HK-2 (cell line): ENCODE data around the gene TBC1D25.

Experiments
- DNase-seq: peaks from one replicate; pipeline ENCODE4 v3.0.0-alpha.2; 2018; ENCODE audit not compliant: unreplicated experiment

TBC1D25 gene

DNA sequence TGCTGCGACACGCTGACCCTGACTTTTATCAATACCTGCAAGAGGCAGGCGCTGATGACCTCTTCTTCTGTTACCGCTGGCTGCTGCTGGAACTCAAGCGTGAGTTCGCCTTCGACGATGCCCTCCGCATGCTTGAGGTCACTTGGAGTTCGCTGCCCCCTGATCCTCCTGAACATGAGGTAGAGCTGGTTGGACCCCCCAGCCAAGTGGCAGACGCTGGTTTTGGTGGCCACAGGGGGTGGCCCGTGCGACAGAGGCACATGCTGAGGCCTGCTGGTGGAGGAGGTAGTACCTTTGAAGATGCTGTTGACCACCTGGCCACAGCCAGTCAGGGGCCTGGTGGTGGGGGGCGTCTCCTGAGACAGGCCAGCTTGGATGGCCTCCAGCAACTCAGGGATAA is 20.5 kb downstream of the TBC1D25 start:
- no peak for DNase-seq

DNA sequence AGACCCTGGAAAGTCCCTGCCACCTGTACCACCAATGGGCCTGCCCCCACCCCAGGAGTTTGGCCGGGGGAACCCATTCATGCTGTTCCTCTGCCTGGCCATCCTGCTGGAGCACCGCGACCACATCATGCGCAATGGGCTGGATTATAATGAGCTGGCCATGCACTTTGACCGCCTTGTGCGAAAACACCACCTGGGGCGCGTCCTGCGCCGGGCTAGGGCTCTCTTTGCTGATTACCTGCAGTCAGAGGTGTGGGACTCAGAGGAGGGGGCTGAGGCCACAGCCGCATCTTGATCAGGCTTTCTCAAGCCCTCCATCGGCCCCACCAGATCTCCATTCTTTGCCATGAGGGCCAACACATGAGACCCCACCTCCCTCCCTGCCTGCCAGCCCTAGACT is 21.2 kb downstream of the TBC1D25 start:
- no peak for DNase-seq

DNA sequence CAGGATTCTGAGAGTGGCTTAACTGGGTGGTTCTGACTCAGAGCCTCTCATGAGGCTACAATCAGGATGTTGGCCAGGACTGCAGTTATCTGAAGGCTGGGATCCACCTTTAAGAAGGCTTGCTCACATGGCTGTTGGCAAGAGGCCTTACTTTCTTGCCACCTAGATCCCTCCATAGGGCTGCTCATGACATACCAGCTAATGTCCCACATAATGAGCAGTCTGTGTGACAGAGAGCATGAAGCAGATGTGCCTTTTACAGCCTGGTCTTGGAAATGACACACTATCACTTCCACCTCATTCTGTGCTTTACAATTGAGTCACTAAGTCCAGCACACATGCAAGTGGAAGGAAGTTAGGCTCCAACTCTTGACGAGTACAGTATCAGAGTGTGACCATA is 30.4 kb downstream of the TBC1D25 start:
- DNase-seq, result no peak

DNA sequence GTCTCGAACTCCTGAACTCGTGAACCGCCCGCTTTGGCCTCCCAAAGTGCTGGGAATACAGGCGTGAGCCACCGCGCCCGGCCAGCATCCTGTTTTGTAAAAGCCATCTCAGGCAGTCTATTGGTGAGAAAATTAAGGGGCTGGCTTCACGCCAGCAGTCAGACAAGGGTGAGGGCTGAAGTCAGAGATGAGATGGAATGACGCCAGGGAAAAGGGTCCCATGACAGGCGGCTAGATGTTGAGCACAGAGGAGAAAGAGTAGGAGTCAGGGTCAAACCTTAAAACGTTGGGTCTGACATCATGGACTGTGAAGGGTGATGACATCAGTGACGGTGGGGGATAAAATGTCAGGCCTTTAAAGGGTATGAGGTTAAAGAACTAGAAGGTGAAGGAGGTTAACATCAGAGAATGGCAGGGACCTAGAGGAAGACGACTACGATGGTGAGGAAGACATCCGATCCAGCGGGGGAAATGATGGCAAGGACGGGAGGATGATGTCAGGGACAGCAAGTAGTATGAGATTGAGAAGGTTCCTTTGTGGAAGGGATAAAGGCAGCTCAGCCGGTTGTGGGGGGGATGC is 34.3 kb downstream of the TBC1D25 start:
- DNase-seq, result no peak

DNA sequence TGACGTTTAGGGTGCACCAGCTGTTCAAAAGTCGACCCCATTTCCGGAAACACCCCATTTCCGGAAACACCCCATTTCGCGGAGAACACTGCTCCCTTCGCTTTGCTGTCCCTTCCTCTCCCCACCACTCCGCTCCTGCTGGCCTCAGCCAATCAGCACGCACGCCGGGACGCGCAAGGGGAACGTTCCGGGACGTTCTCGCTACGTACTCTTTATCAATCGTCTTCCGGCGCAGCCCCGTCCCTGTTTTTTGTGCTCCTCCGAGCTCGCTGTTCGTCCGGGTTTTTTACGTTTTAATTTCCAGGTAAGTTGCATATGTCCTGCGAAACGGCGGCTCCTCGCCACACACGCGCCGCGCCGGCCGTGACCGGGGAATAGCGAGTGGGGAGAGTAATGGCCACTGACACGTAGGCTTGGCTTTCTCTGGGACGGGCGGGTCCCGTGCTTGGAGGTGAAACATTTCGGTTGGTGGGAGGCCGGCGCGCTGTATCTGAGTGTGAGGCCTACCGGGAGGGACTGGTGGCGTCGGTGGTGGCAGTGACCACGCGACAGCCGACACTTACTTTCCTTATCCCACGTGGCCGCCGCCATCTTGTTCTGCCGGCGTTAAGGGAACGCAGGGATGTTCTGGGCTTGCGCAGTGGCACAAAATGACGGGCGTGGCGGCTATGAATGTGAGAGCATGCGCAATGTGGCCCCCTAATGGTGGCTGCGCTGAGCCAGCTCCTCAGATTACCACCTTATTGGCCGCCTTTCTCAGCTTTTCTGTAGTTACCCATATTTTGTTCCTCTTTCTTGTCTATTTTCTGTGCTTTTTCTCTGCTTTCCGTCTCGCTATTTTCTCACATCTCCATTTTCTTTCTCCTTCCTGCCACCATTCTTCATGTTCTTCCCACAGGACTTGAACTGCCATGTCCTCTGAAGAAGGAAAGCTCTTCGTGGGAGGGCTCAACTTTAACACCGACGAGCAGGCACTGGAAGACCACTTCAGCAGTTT is 35.1 kb downstream of the TBC1D25 start, which contains the start of gene RBM3:
RBM3 (plus strand) TSS at position 215 of the 997 bp plus-strand sequence; CDS start at position 912, 697 bp downstream.
- DNase-seq, result peak; percentile 90

DNA sequence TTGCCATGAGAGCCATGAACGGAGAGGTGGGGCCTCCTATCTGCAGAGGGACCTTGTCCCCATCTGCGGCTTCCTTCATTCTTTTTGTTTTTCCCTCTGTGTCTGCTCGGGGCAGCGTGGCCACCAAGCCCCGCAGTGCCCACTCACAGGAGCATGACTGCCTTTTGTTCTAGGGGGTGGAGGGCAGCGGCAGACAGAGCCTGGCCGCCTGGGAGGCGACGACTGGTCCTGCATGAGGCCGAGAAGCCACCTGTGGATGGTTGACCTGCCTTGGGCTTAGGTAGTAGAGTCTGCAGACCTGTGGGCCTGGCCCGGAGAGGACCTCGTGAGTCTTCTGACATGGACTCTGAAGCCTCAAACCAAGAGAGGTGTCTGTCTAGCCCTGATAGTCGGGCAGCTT is 36.1 kb downstream of the TBC1D25 start:
- no peak for DNase-seq

DNA sequence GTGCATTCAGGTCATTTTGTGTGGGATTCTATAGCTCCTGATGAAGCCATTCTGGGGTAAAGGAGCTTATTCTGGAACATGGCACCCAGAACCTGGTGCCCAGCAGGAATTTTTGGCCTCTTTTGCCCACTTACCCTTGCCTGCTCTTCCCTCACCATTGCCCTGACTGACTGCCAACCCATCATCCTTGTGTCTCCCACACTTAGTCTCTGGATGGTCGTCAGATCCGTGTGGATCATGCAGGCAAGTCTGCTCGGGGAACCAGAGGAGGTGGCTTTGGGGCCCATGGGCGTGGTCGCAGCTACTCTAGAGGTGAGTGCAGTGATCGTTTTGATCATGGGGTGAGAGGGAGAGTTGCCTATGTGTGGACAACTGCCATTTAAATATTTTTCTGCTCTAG is 36.6 kb downstream of the TBC1D25 start:
- DNase-seq, result no peak

DNA sequence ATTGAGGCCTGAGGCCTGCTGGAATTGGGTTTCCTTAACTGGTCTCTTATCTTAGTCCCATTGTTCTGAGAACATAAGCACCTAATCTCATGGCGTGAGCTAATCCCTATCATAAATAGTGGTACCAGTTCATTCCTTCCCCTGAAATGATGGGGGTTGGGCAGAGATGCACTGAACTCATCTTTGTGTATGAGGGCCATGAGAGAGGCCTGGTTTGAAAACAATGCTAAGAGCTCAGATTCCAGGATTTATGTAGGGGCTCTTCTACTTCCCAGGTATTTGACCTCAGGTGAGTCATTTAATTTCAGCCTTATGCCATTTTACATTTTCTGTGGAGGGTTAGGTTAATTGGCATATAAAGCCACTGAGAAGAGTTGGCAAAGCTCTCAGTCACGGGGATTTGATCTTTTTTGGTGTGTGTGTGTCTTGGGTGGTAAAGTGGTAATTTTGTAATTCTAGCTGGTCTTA is 39.2 kb downstream of the TBC1D25 start:
- no peak for DNase-seq

DNA sequence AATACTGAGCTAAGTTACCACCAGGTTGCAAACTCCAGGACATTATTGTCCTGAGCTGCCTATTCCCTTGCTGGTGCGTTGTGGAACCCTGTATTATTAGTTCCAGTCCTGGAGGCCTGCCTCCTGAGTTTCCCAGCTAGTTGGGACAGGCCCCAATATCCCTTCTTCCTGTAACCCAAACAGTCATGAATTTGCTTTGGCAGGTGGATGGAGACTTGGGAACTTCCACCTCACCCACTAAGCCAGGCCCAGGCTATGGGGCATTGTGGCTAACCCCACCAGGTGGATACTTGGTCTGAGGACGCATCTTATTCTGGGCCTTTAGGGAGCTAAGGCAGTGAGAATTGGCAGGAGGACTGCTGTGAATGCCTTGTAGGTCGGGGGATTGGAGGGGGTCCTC is 39.7 kb downstream of the TBC1D25 start:
- DNase-seq, result no peak

DNA sequence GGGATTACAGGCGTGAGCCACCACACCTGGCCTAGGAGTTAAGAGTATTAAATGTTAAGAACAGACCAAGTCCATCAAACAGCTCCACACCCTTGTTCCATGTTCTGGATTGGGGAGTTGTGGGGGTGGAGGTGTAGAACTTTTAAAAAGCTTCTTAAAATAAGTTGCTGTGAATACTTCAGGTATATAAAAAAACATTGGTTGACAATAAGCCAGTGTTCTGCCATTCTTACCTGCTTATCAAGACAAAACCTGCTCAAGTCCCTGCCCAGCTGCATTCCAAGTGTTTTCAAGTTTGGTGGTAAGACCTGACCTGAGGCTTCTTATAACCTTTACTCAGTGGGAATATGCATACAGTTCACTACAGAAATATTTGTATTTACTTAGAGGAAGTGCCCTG is 41.1 kb downstream of the TBC1D25 start:
- no peak for DNase-seq

DNA sequence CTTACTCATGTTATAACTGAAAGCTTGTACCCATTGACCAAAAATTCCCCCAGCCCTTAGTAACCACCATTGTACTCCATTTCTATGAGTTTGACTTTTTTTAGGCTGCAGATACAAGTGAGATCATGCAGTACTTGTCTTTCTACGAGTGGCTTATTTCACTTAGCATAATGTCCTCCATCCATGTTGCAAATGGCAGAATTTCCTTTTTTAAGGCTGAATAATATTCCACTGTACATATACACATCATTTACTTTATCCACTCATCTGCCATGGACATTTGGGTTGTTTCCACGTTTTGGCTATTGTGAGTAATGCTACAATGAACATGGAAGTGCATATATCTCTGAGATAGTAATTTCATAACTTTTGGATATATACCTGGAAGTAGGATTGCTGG is 45.2 kb downstream of the TBC1D25 start:
- DNase-seq, result no peak

DNA sequence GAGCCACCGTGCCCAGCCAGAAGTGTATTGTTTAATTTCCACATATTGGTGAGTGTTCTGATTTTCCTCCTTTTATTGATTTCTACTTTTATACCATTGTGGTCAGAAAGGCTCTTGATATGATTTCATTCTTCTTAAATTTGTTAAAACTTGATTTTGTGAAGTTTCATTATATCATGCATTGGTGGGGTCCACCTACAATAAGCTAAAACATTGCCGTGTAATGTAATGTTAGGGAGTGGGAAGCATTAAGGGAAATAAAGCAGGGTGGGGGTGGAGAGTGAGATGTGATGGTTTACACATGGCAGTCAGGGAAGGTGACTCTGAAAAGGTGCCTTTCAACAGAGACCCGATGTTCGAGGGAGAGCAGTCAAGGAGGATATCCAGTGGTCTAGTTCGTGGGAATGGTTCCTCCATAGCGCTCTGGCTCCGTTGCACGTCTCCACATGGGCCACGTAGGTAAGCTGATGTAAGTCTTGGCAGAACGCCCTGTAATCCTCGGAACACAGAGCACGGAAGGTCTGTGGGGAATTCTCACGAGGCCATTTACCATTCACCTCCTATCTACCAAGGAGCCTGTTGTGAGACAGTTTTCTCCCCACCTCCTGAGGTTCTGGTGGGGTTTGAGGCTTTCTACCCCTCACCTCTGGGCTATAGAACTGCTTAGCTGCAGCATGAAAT is 50.1 kb downstream of the TBC1D25 start:
- no peak for DNase-seq

DNA sequence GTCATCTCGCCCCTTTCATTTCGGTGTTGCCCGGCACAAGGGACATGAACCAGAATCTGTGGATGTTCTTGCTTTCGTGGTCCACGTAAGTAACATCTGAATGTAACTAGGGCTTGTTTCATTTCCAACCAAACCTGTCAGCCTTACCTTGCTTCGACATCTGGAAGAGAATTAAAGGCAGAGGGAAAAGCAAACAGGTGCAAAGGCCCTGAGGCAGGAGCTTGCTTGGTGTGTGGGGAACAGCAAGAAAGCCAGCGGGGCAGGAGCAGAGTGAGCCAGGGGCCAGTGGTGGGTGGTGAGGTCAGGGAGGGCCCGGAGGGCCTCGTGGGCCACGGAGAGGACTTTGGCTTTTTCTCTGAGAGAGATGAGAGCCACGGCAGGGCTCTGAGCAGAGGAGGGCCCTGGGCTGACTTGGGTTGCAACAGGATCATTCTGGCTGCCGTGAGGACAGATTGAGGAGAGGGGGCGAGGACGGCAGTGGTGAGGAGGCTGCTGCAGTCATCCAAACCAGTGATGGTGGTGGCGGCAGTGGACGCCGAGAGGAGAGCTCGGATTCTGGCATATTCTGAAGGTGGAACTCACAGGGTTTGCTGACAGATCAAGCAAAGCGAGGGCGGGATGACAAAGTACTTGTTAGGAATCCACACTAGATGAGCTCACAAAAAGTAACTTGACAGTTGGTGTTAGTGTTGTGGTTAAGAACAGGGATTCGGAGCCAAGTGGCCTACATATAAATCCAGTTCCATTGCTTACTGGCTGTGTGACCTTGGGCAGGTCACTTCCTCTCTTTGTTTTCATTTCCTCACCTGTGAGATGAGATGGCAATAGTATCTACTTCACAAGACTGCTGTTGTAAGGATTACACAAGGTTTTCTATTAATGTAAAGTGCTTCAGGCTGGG is 50.9 kb downstream of the TBC1D25 start:
- DNase-seq, result no peak

DNA sequence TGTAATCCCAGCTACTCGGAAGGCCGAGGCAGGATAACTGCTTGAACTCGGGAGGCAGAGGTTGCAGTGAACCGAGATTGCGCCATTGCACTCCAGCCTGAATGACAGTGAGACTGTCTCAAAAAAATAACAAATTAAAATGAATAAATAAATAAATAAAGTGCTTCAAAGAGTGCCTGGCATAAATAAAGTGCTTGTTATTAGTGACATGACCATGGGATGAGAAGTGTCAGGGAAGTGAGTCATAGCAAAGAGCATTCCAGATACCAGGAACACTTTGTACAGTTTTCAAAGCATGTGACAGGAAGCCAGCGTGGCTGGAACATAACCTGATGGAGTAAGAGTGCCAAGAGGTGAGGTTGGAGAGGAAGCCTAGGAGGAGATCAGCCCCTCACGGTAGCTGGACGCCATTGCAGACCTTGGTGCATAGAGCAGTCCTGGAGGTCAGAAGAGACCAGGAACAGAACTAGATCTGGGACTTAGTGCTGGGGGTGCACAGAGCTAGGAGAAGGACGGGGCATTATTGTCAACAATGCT is 51.8 kb downstream of the TBC1D25 start:
- DNase-seq, result peak; percentile 49

DNA sequence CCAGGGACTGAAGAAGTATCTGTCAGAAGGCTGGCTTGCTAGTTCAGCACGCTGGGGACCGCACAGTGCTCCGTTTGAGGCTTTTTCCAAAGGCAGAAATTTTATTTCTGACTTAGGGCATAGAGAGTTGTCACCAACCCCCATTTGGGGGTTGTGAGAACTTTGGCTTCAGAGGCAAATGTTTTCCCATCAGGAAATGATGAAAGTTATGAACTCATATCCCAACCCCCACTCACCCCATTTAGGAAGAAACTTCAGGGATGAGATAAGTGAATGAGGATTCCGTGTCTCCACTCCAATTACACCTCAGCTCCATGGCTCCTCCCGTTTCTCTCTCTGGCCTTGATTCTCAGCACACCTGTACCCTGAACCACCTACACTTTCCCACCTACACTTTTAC is 53.5 kb downstream of the TBC1D25 start:
- no peak for DNase-seq

DNA sequence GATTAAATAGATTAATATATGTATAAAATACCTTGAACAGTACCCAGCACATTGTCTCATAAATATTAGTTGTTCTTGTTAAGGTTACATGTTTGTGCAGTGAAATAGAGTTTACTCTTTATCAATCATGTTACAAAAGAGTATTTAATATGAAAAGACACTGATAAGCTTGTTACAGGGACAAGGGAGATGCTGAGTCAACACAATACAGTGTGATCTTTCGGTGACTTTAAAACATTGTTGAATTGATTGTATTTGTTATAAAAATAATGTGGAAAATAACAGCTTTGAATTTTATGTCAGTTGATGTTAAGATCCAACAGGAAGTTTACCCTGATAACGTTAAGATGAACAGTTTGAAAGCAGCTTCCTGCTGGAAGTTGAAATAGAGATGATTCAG is 56.4 kb downstream of the TBC1D25 start:
- no peak for DNase-seq

DNA sequence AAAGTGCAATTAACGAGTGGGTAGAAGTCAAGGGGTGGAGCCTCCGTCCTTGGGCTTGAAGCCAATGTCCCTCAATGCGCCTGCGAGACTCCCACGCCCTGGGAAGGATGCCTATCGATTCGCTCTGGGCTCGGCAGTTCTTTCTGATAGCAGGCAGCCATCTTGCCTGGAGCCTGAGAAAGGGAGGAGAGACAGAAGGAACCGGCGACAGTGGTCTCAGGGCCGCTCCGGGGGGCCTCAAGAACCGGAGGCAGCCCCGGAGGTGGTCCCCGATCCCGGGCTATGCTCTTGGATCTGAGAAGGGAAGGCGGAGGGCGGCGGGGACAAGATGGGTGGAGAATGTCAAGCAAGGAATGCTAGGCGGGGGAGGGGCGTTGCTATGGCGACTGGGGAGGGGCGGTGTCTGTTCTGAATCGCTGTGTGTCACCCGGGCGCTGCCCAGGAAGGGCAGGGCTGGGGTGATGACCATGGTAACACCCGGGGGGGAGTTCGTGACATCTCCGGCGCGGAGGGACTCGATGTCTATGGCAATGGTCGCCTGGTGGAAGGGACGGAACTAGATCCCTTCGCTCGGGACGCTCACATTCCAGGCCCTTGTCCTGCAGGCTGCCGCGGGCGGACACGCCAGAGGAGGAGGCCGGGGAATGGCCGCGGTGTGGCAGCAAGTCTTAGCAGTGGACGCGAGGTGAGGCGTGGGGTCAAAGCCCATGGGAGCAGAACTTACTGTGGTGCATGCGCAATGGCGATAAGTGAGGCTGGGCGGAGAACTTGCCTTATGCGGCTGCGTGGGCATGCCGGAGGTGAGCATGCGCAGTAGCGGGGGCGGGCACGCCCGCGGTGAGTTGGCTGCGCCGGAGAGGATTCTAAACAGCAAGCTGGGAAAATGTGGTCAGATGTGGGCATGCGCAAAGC is 58.1 kb downstream of the TBC1D25 start, which contains the start of gene WDR13:
WDR13 (plus strand) TSS at position 140 of the 912 bp plus-strand sequence; CDS start at position 645, 505 bp downstream.
- DNase-seq, result peak; percentile 94

DNA sequence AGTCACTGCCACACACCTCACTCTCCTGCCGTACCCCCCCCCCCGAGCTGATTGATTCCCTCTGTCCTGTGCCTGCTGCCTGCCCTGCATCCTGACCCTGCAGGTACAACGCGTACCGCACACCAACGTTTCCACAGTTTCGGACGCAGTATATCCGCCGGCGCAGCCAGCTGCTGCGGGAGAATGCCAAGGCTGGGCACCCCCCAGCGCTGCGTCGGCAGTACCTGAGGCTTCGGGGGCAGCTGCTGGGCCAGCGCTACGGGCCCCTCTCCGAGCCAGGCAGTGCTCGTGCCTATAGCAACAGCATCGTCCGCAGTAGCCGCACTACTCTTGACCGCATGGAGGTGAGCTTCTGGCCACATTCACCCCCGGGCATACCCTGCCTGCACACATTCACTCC is 59.1 kb downstream of the TBC1D25 start:
- DNase-seq, result no peak

DNA sequence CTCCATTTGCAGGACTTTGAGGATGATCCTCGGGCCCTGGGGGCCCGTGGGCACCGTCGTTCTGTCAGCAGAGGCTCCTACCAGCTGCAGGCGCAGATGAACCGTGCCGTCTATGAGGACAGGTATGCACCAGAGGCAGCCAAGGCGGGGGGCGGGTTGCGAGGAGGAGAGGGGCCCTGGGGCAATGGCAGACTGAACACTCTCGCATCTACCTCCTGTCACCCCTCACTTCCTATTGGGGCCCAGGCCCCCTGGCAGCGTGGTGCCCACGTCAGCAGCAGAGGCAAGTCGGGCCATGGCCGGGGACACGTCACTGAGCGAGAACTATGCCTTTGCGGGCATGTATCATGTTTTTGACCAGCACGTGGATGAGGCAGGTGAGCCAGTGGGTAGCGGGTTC is 59.8 kb downstream of the TBC1D25 start:
- DNase-seq, result no peak

DNA sequence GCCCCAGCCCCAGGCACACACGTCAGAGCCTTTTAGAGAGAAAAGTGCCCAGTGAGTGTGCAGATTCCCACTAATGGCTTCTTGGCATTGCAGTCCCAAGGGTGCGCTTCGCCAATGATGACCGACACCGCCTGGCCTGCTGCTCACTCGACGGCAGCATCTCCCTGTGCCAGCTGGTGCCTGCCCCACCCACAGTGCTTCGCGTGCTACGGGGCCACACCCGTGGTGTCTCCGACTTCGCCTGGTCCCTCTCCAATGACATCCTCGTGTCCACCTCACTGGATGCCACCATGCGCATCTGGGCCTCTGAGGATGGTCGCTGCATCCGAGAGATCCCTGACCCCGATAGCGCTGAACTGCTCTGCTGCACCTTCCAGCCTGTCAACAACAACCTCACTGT is 60.7 kb downstream of the TBC1D25 start:
- DNase-seq, result no peak
